ENCODE results near the gene CEP57L1. TPM values are rescaled to one million over a fixed set of nuclear protein-coding genes. Genes with fewer than 3 reads are reported as not detected.
"Not testable (repeated sequence)": the region's sequence is repeated elsewhere in the genome, so short reads cannot be mapped to it uniquely, and the experiment has no call there.

Gene CEP57L1
- total RNA-seq, 1 donor from 2014 or later: 22.2 TPM

GRCh38 chr6:109183109-109183650, 87.9 kb downstream of the CEP57L1 start:
- Mint-ChIP-seq H3K4me1 (no peaks in the 10 kb centered on the region), H3K27ac (no peak overlapping the region), H3K27me3 (ENCODE audit: low read depth) (peaks cover 49% of the 10 kb centered on the region), H3K36me3 (no peaks in the 10 kb centered on the region), H3K4me3 (no peak overlapping the region), H3K9me3 (peaks cover 3% of the 10 kb centered on the region)
- no peak for TF ChIP-seq CTCF (IDR thresholded peaks at IDR 0.05; ENCODE audit: unreplicated experiment)
- no peak for DNase-seq (ENCODE audit: low spot score in 2 of 2, unreplicated experiment in 2 of 2)

GRCh38 chr6:109184638-109185037, 89.3 kb downstream of the CEP57L1 start:
- Mint-ChIP-seq H3K9me3 (no peaks in the 10 kb centered on the region), H3K36me3 (no peaks in the 10 kb centered on the region), H3K4me1 (no peaks in the 10 kb centered on the region), H3K27me3 (ENCODE audit: low read depth) (peaks cover 49% of the 10 kb centered on the region), H3K4me3 (no peak overlapping the region), H3K27ac (no peak overlapping the region)
- TF ChIP-seq CTCF (IDR thresholded peaks at IDR 0.05; ENCODE audit: unreplicated experiment): no peak
- no peak for DNase-seq (ENCODE audit: low spot score in 2 of 2, unreplicated experiment in 2 of 2)

- DNase-seq (ENCODE audit: low spot score in 2 of 2, unreplicated experiment in 2 of 2): no peak
- Mint-ChIP-seq H3K27ac (no peak overlapping the region), H3K9me3 (peaks cover 7% of the 10 kb centered on the region), H3K27me3 (ENCODE audit: low read depth) (peaks cover 49% of the 10 kb centered on the region), H3K36me3 (peaks cover 2% of the 10 kb centered on the region), H3K4me1 (no peaks in the 10 kb centered on the region), H3K4me3 (no peak overlapping the region)
- TF ChIP-seq CTCF (IDR thresholded peaks at IDR 0.05; ENCODE audit: unreplicated experiment): no peak
Observed at GRCh38 chr6:109186012-109186411, 90.7 kb downstream of the CEP57L1 start.

GRCh38 chr6:109187399-109188114, 92.2 kb downstream of the CEP57L1 start:
- no peak overlapping the region for H3K4me3 Mint-ChIP-seq
- peaks cover 3% of the 10 kb centered on the region for H3K36me3 Mint-ChIP-seq
- no peaks in the 10 kb centered on the region for H3K4me1 Mint-ChIP-seq
- DNase-seq (ENCODE audit: low spot score in 2 of 2, unreplicated experiment in 2 of 2): peak in 1 of 2 experiments; percentile 68
- H3K27ac Mint-ChIP-seq: no peak overlapping the region
- peaks cover 15% of the 10 kb centered on the region for H3K9me3 Mint-ChIP-seq
- peaks cover 43% of the 10 kb centered on the region for H3K27me3 Mint-ChIP-seq (ENCODE audit: low read depth)
- peak; percentile 55 for TF ChIP-seq CTCF (IDR thresholded peaks at IDR 0.05; ENCODE audit: unreplicated experiment)

- Mint-ChIP-seq H3K36me3 (peaks cover 3% of the 10 kb centered on the region), H3K27me3 (ENCODE audit: low read depth) (peaks cover 40% of the 10 kb centered on the region), H3K9me3 (peaks cover 19% of the 10 kb centered on the region), H3K4me1 (no peaks in the 10 kb centered on the region), H3K4me3 (no peak overlapping the region), H3K27ac (no peak overlapping the region)
- DNase-seq (ENCODE audit: low spot score in 2 of 2, unreplicated experiment in 2 of 2): no peak
- no peak for TF ChIP-seq CTCF (IDR thresholded peaks at IDR 0.05; ENCODE audit: unreplicated experiment)
Observed at GRCh38 chr6:109188115-109188411, 92.8 kb downstream of the CEP57L1 start.

GRCh38 chr6:109191368-109191767, 96.1 kb downstream of the CEP57L1 start:
- H3K27ac Mint-ChIP-seq; H3K36me3 Mint-ChIP-seq; H3K4me1 Mint-ChIP-seq; H3K4me3 Mint-ChIP-seq; DNase-seq (ENCODE audit: low spot score in 2 of 2, unreplicated experiment in 2 of 2): not testable (repeated sequence)
- Mint-ChIP-seq H3K9me3 (peaks cover 25% of the 10 kb centered on the region), H3K27me3 (ENCODE audit: low read depth) (peaks cover 11% of the 10 kb centered on the region)
